HepG2 (cell line): ENCODE results near the gene BCAS3. TPM values are rescaled to one million over a fixed set of nuclear protein-coding genes. Genes with fewer than 3 reads are reported as not detected.
A peak's percentile ranks its signal among the peaks of the same experiment; 100 is the strongest.

Experiments
- ATAC-seq: fragments of 200-7000 bp; cut with Tn5 transposase; 3 replicates; pipeline ENCODE4 v1.9.1; 2020; ENCODE audit warnings: mild to moderate bottlenecking, moderate library complexity
- BruUV-seq: library from RNA; stranded (reverse); fragments of 400-500 nt; replicated peaks from 2 replicates; lab custom pipeline; 2021; lab: Mats Ljungman, UMichigan
- CTCF ChIA-PET: fragments of 300-600 bp; formaldehyde crosslinking; extraction: SDS; loops from one replicate; lab custom pipeline; 2021; ENCODE audit warnings: low total read pairs, inconsistent platforms, low intra/inter-chr PET ratio; lab: Yijun Ruan, JAX
- POLR2A ChIA-PET: fragments of 350-600 bp; sonication (Branson Sonifier 250); formaldehyde crosslinking; loops from one replicate; lab custom pipeline; 2020; ENCODE audit warnings: antibody characterized with exemption, inconsistent platforms; lab: Yijun Ruan, JAX
- DNase-seq: peaks from one replicate; pipeline ENCODE4 v3.0.0-alpha.2; 2015; ENCODE audit warnings: low spot score
- FAIRE-seq: peaks from 3 replicates; lab custom pipeline; 2011; peaks lifted over from hg19 to GRCh38; lab: Jason Lieb, UNC
- H2AFZ ChIP-seq: one replicate; pipeline ENCODE4 v1.6.1; 2011; ENCODE audit warnings: low read length, inconsistent platforms
- H3K27ac ChIP-seq: fragments of 300-600 bp; 3 replicates; pipeline ENCODE4 v1.8.0; 2011; ENCODE audit warnings: mixed run types, mild to moderate bottlenecking, mixed read lengths, low read length, inconsistent platforms; ENCODE audit not compliant: insufficient read depth; ENCODE audit errors: extremely low read length
- H3K27me3 ChIP-seq, 2 experiments: fragments of 200-600 bp in 1 of 2; 2 replicates in 1 of 2; 3 replicates in 1 of 2; pipeline versions ENCODE4 v1.6.0 to v1.8.0; 2011; ENCODE audit warnings: low read length in 2 of 2, mild to moderate bottlenecking in 2 of 2, moderate library complexity in 2 of 2, inconsistent platforms in 1 of 2; ENCODE audit not compliant: insufficient read depth in 2 of 2, control insufficient read depth in 1 of 2
- H3K36me3 ChIP-seq, 2 experiments: fragments of 200-600 bp in 1 of 2; replicated peaks in 1 of 2; 2 replicates in 1 of 2; 3 replicates in 1 of 2; pipeline versions ENCODE4 v1.5.1 to v1.8.0; 2011; ENCODE audit warnings: low read length in 2 of 2, inconsistent platforms in 1 of 2; ENCODE audit not compliant: insufficient read depth in 2 of 2, control insufficient read depth in 1 of 2
- H3K4me1 ChIP-seq: 2 replicates; pipeline ENCODE4 v1.5.1; 2012; ENCODE audit warnings: low read length, inconsistent platforms; ENCODE audit not compliant: insufficient read depth
- H3K4me2 ChIP-seq: 2 replicates; pipeline ENCODE4 v1.6.0; 2011; ENCODE audit warnings: low read depth, low read length, inconsistent platforms
- H3K4me3 ChIP-seq, 3 experiments: fragments of 200-600 bp in 1 of 3; sonication (generic), shearing (Covaris generic) in 1 of 3; replicated peaks in 1 of 3; 2 replicates each; pipeline ENCODE4 v1.5.1; 2011 to 2016; ENCODE audit warnings: low read length in 3 of 3, inconsistent platforms in 2 of 3, low read depth in 2 of 3, mild to moderate bottlenecking in 2 of 3, control low read depth in 1 of 3, mixed read lengths in 1 of 3; ENCODE audit not compliant: insufficient read depth in 1 of 3
- H3K79me2 ChIP-seq: one replicate; pipeline ENCODE4 v1.6.1; 2011; ENCODE audit warnings: low read length, inconsistent platforms; ENCODE audit not compliant: insufficient read depth
- H3K9ac ChIP-seq: 2 replicates; pipeline ENCODE4 v1.6.0; 2011; ENCODE audit warnings: mild to moderate bottlenecking, low read depth, low read length, inconsistent platforms; ENCODE audit not compliant: insufficient read depth
- H3K9me3 ChIP-seq: 2 replicates; pipeline ENCODE4 v1.5.1; 2012; ENCODE audit warnings: mild to moderate bottlenecking, low read length
- H4K20me1 ChIP-seq: 2 replicates; pipeline ENCODE4 v1.6.0; 2011; ENCODE audit warnings: inconsistent platforms, mild to moderate bottlenecking, low read length, moderate library complexity; ENCODE audit not compliant: insufficient read depth
- CEBPZ ChIP-seq: IDR thresholded peaks from 2 replicates; pipeline ENCODE4 v1.6.1; 2012; ENCODE audit warnings: low read length, improper control_type of control experiment
- CTCF ChIP-seq: sonication (generic); formaldehyde crosslinking; IDR thresholded peaks from 2 replicates; pipeline ENCODE4 v1.5.0; 2020; ENCODE audit warnings: mild to moderate bottlenecking, missing genetic modification reagents, moderate library complexity
- ELF4 ChIP-seq: sonication (generic); formaldehyde crosslinking; IDR thresholded peaks from 2 replicates; pipeline ENCODE4 v1.5.0; 2020; ENCODE audit warnings: missing genetic modification reagents, mild to moderate bottlenecking, moderate library complexity, borderline replicate concordance
- FOXO1 ChIP-seq: sonication (generic); formaldehyde crosslinking; IDR thresholded peaks from 2 replicates; pipeline ENCODE4 v1.4.0; 2020; ENCODE audit warnings: missing genetic modification reagents
- HCFC1 ChIP-seq: fragments of 150-350 bp; IDR thresholded peaks from 2 replicates; pipeline ENCODE4 v1.6.1; 2014; ENCODE audit warnings: low read depth, low read length
- IRF1 ChIP-seq: sonication (generic); formaldehyde crosslinking; IDR thresholded peaks from 2 replicates; pipeline ENCODE4 v1.4.0; 2020; ENCODE audit warnings: low read depth, mild to moderate bottlenecking, missing genetic modification reagents
- MEIS1 ChIP-seq: sonication (generic); formaldehyde crosslinking; IDR thresholded peaks from 2 replicates; pipeline ENCODE4 v1.9.0; 2021; ENCODE audit warnings: mild to moderate bottlenecking, missing genetic modification reagents, moderate library complexity, borderline replicate concordance
- MYPOP ChIP-seq: sonication (generic); formaldehyde crosslinking; IDR thresholded peaks from 2 replicates; pipeline ENCODE4 v1.8.1; 2023; ENCODE audit warnings: mild to moderate bottlenecking, moderate library complexity, missing genetic modification reagents
- NAIF1 ChIP-seq: sonication (generic); formaldehyde crosslinking; IDR thresholded peaks from 2 replicates; pipeline ENCODE4 v1.5.0; 2020; ENCODE audit warnings: mild to moderate bottlenecking, missing genetic modification reagents, borderline replicate concordance
- NR0B2 ChIP-seq: sonication (generic); formaldehyde crosslinking; IDR thresholded peaks from 2 replicates; pipeline ENCODE4 v1.4.0; 2020; ENCODE audit warnings: mild to moderate bottlenecking, missing genetic modification reagents
- ZNF276 ChIP-seq: sonication (generic); formaldehyde crosslinking; IDR thresholded peaks from 2 replicates; pipeline ENCODE4 v1.4.0; 2020; ENCODE audit warnings: mild to moderate bottlenecking, low read depth, missing genetic modification reagents
- ZNF510 ChIP-seq: sonication (generic); formaldehyde crosslinking; IDR thresholded peaks from 2 replicates; pipeline ENCODE4 v1.4.0; 2020; ENCODE audit warnings: low read depth, mild to moderate bottlenecking, missing genetic modification reagents
- ZSCAN29 ChIP-seq: sonication (generic); formaldehyde crosslinking; conservative IDR thresholded peaks from 2 replicates; pipeline ENCODE4 v1.4.0; 2020; ENCODE audit warnings: mild to moderate bottlenecking, missing genetic modification reagents
- WGBS: methylation state at CpG from one replicate; pipeline ENCODE4 v1.1.6; 2017; ENCODE audit warnings: low lambda C conversion rate; 5-methylcytosine and 5-hydroxymethylcytosine counted together
- in situ Hi-C: cut with HindIII; loops from 2 replicates; pipeline ENCODE4 v1.10.0; 2017; ENCODE audit warnings: low pct_unique_long_range_greater_than_20kb; ENCODE audit not compliant: extremely low pct_ligation_motif_present
- intact Hi-C: fragments of 100-400 bp; cut with micrococcal nuclease; formaldehyde crosslinking; loops from one replicate; pipeline ENCODE4 v1.10.0; 2022; ENCODE audit not compliant: unreplicated experiment
- polyA plus RNA-seq, 8 experiments: library from polyadenylated mRNA; depleted of rRNA in 3 of 8; stranded (reverse) in 7 of 8; unstranded in 1 of 8; fragments of >200 nt; fragmentation: Illumina TruSeq in 4 of 8; extraction: Trizol in 4 of 8; gene quantifications; 2 replicates each; pipeline versions ENCODE4 v1.2.1 to v1.2.3, GENCODE V29; 2011 to 2016; ENCODE audit warnings: low read depth in 4 of 8, missing spikeins in 1 of 8, mixed read lengths in 1 of 8; ENCODE audit not compliant: insufficient read depth in 1 of 8
- total RNA-seq, 5 experiments: library from RNA; depleted of rRNA; stranded (reverse); fragments of >200 nt; fragmentation: Illumina TruSeq; extraction: Trizol; gene quantifications; 2 replicates each; pipeline ENCODE4 v1.2.3, GENCODE V29; 2016; ENCODE audit warnings: low read depth in 1 of 5

Gene BCAS3
- total and polyA plus RNA-seq, 2 of the 13 experiments (the other 11 are each of a cell fraction or from before 2014, with no cell fraction given), result 10.7 to 11.2 TPM

- peak overlapping the region; percentile 56 for H3K27ac ChIP-seq
- DNase-seq (no peak), FAIRE-seq (no peak), ATAC-seq (no peak; the same call in 2 of the 3 replicates)
- ChIA-PET POLR2A (interaction anchor here (0.8 to 2.0 kb wide), 14 partner anchors 9 to 722 kb away, joined by 3 to 21 read pairs (median 4); partner anchors contain the start of genes APPBP2, HEATR6, PPM1D and RNFT1), CTCF (no interaction called here)
- BruUV-seq, result no TSS peak
- no peaks in the 10 kb centered on the region for H3K9me3 ChIP-seq
- peak overlapping the region; percentile 68 to 77 (median 75) for H3K4me3 ChIP-seq
- no peaks in the 10 kb centered on the region; a peak in 1 of 5 replicates for H3K27me3 ChIP-seq
- H3K79me2 ChIP-seq, result no peaks in the 10 kb centered on the region
- peaks cover 7% of the 10 kb centered on the region for H3K4me1 ChIP-seq
- H3K9ac ChIP-seq, result peak overlapping the region; percentile 71
- WGBS, result 8% methylated on average over 6 of the region's 6 CpGs
- H2AFZ ChIP-seq, result no peak overlapping the region
- in situ Hi-C loops (no loop called here), intact Hi-C loops (no loop called here)
- peak overlapping the region; percentile 86 for H3K4me2 ChIP-seq
- no peaks in the 10 kb centered on the region for H3K36me3 ChIP-seq
- H4K20me1 ChIP-seq, result no peaks in the 10 kb centered on the region
- TF ChIP-seq NR0B2 (CRISPR knock-in tag) (peak; percentile 2; the same call in 1 of the 2 replicates), CTCF (CRISPR knock-in tag) (peak; percentile 2), FOXO1 (CRISPR knock-in tag) (0 out of 2 replicates have a peak, but pooled peaks have one; percentile 49), ZNF510 (CRISPR knock-in tag) (peak; percentile 20; the same call in 1 of the 2 replicates), ZNF276 (CRISPR knock-in tag) (0 out of 2 replicates have a peak, but pooled peaks have one; percentile 16), NAIF1 (no peak), CEBPZ (no peak), IRF1 (CRISPR knock-in tag) (0 out of 2 replicates have a peak, but pooled peaks have one; percentile 4), HCFC1 (no peak), MYPOP (0 out of 2 replicates have a peak, but pooled peaks have one; percentile 3), ELF4 (CRISPR knock-in tag) (0 out of 2 replicates have a peak, but pooled peaks have one; percentile 8), MEIS1 (CRISPR knock-in tag) (0 out of 2 replicates have a peak, but pooled peaks have one; percentile 5), ZSCAN29 (0 out of 2 replicates have a peak, but pooled peaks have one; percentile 24)
These were observed 430 bp downstream of the BCAS3 start for GRCh38 chr17:60678118-60678444.
